Measurements from ENCODE around the gene CDC42SE2.

DNA sequence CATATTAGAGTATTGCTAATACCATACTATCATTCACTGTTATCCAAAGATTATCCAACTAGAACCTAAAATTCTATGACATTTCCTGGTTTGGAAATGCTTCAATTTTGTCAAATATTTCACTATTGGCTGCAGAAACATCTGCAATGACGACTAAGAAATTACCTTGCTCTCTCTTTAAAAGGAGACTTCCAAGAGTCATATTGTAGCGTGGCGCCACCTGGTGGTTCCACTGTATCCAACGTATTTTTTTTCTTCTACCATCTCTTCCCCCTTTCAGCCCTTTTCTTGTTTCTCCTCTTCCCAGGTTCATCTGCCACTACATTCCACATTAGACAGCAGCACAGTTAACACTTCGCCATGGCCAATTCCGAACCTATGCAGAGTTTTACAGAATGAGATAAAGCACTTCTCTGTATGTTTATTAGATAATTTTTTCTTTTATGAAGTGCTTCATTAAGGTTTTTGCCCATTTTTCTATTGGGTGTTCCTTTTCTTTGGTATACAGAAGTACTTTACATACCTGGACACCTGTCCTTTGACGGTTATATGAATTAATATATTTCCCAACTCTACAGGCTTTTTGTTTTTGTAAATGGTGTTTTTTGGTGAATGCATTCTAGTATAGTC is 153.5 kb downstream of the CDC42SE2 start:
- TF ChIP-seq, protein P1, sequence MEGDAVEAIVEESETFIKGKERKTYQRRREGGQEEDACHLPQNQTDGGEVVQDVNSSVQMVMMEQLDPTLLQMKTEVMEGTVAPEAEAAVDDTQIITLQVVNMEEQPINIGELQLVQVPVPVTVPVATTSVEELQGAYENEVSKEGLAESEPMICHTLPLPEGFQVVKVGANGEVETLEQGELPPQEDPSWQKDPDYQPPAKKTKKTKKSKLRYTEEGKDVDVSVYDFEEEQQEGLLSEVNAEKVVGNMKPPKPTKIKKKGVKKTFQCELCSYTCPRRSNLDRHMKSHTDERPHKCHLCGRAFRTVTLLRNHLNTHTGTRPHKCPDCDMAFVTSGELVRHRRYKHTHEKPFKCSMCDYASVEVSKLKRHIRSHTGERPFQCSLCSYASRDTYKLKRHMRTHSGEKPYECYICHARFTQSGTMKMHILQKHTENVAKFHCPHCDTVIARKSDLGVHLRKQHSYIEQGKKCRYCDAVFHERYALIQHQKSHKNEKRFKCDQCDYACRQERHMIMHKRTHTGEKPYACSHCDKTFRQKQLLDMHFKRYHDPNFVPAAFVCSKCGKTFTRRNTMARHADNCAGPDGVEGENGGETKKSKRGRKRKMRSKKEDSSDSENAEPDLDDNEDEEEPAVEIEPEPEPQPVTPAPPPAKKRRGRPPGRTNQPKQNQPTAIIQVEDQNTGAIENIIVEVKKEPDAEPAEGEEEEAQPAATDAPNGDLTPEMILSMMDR (conservative IDR thresholded peaks at IDR 0.05; ENCODE audit: low read depth in 2 of 2), result peak; percentile 82 to 89
- TF ChIP-seq, protein P2, sequence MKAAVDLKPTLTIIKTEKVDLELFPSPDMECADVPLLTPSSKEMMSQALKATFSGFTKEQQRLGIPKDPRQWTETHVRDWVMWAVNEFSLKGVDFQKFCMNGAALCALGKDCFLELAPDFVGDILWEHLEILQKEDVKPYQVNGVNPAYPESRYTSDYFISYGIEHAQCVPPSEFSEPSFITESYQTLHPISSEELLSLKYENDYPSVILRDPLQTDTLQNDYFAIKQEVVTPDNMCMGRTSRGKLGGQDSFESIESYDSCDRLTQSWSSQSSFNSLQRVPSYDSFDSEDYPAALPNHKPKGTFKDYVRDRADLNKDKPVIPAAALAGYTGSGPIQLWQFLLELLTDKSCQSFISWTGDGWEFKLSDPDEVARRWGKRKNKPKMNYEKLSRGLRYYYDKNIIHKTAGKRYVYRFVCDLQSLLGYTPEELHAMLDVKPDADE (IDR thresholded peaks at IDR 0.05), result no peak
- TF ChIP-seq EZH2phosphoT487 (IDR thresholded peaks at IDR 0.05; ENCODE audit: unreplicated experiment) (no peak), JUNB (IDR thresholded peaks at IDR 0.05; ENCODE audit: unreplicated experiment) (no peak), POLR2AphosphoS5 (IDR thresholded peaks at IDR 0.05; ENCODE audit: low read depth) (no peak), NANOG (IDR thresholded peaks at IDR 0.05; ENCODE audit: borderline replicate concordance) (no peak), ZNF114 (CRISPR knock-in tag; IDR thresholded peaks at IDR 0.05) (no peak)
- TF ChIP-seq, protein P3, sequence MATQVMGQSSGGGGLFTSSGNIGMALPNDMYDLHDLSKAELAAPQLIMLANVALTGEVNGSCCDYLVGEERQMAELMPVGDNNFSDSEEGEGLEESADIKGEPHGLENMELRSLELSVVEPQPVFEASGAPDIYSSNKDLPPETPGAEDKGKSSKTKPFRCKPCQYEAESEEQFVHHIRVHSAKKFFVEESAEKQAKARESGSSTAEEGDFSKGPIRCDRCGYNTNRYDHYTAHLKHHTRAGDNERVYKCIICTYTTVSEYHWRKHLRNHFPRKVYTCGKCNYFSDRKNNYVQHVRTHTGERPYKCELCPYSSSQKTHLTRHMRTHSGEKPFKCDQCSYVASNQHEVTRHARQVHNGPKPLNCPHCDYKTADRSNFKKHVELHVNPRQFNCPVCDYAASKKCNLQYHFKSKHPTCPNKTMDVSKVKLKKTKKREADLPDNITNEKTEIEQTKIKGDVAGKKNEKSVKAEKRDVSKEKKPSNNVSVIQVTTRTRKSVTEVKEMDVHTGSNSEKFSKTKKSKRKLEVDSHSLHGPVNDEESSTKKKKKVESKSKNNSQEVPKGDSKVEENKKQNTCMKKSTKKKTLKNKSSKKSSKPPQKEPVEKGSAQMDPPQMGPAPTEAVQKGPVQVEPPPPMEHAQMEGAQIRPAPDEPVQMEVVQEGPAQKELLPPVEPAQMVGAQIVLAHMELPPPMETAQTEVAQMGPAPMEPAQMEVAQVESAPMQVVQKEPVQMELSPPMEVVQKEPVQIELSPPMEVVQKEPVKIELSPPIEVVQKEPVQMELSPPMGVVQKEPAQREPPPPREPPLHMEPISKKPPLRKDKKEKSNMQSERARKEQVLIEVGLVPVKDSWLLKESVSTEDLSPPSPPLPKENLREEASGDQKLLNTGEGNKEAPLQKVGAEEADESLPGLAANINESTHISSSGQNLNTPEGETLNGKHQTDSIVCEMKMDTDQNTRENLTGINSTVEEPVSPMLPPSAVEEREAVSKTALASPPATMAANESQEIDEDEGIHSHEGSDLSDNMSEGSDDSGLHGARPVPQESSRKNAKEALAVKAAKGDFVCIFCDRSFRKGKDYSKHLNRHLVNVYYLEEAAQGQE (IDR thresholded peaks at IDR 0.05; ENCODE audit: unreplicated experiment), result no peak
